Measurements from ENCODE around the gene RAB2B. TPM values are rescaled to one million over a fixed set of nuclear protein-coding genes. Genes with fewer than 3 reads are reported as not detected.

The RAB2B gene
- total RNA-seq, 4 donors from 2014 or later = 11.3 to 19.9 (median 15.4) TPM

DNA sequence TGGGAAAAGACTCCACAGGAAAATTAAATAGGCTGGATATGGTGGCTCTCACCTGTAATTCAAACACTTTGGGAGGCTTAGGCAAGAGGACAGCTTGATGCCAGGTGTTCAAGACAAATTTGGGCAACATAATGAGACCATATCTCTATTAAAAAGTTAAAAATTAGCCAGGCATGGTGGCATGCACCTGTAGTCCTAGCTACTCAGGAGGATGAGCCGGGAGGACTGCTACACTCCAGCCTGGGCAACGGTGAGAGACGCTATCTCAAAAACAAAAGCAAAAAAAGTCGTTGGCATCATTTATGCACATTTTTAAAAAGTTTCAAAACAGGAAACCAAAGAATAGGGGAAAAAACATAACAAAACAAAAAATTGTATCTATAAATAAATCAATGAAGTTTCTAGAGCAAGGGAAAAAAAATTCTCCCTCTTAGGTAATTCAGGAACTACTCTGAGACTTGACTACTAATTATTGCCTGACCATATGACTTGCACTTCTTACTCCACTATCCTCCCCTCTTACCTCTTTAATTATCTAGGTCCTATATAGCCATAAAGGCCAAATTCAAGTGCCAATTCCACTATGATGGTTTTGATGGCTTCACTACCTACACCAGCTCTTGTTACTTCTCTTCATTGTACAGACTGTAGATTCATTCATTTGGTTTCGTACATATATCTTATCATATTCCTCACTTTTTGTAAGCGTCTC lies 32.8 kb upstream of the RAB2B start:
- DNase-seq (ENCODE audit: low spot score in 2 of 2) = no peak
- TF ChIP-seq POLR2A (IDR thresholded peaks at IDR 0.05) (no peak), CTCF (IDR thresholded peaks at IDR 0.05) (no peak)
- H3K4me3 ChIP-seq (ENCODE audit: low read depth, poor library complexity, severe bottlenecking) = no peak overlapping the region
- 84 to 89% methylated on average over 6 of the region's 6 CpGs for WGBS, 2 donors
- intact Hi-C loops (cut with DNase I; ENCODE audit: low total_unique reads) = loop anchor here (10.0 kb wide), 1 partner anchor 45 kb away; no protein-coding TSS in a partner anchor

- intact Hi-C loops (cut with DNase I; ENCODE audit: low total_unique reads) = loop anchor here (10.0 kb wide), 1 partner anchor 48 kb away; no protein-coding TSS in a partner anchor
- no peak for TF ChIP-seq POLR2A (IDR thresholded peaks at IDR 0.05)
- TF ChIP-seq CTCF (IDR thresholded peaks at IDR 0.05) = no peak
- DNase-seq (ENCODE audit: low spot score in 2 of 2) = no peak
- no peak overlapping the region for H3K4me3 ChIP-seq (ENCODE audit: low read depth, poor library complexity, severe bottlenecking)
- WGBS, 2 donors = 84 to 91% methylated on average over 2 of the region's 2 CpGs
These were observed 29.8 kb upstream of the RAB2B start for GRCh38 chr14:21506557-21506956.

GRCh38 chr14:21505012-21505553 lies 28.3 kb upstream of the RAB2B start:
- intact Hi-C loops (cut with DNase I; ENCODE audit: low total_unique reads) = loop anchor here (10.0 kb wide), 1 partner anchor 50 kb away; no protein-coding TSS in a partner anchor
- DNase-seq (ENCODE audit: low spot score in 2 of 2) = no peak
- TF ChIP-seq POLR2A (IDR thresholded peaks at IDR 0.05) = no peak
- TF ChIP-seq CTCF (IDR thresholded peaks at IDR 0.05) = no peak
- H3K4me3 ChIP-seq (ENCODE audit: low read depth, poor library complexity, severe bottlenecking) = no peak overlapping the region

GRCh38 chr14:21503376-21503775 lies 26.6 kb upstream of the RAB2B start:
- no peak for DNase-seq (ENCODE audit: low spot score in 2 of 2)
- no peak overlapping the region for H3K4me3 ChIP-seq (ENCODE audit: low read depth, poor library complexity, severe bottlenecking)
- 89 to 95% methylated on average over 3 to 4 of the region's 4 CpGs for WGBS, 2 donors
- TF ChIP-seq POLR2A (IDR thresholded peaks at IDR 0.05) (no peak), CTCF (IDR thresholded peaks at IDR 0.05) (no peak)
- intact Hi-C loops (cut with DNase I; ENCODE audit: low total_unique reads) = loop anchor here (10.0 kb wide), 1 partner anchor 51 kb away; no protein-coding TSS in a partner anchor

DNA sequence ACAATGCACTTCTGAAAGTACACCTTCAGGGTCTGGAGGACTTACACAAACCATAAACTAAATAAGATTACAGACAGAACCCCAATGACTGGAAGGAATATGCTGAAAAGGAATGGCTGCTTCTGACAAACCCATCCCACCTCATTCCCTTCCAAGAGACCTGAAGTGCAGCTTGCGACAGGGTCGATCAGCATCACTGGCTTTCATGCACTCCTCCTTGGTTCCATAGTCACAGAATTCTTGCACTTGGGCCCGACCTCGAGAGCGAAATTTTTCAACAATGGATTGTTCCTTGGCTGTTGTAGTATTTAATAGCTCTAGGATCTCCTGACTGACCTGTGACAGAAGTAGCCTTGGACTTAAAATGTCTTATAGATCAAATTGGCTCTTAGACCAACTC lies 24.8 kb upstream of the RAB2B start:
- 89 to 91% methylated on average over 5 of the region's 5 CpGs for WGBS, 2 donors
- DNase-seq (ENCODE audit: low spot score in 2 of 2) = no peak
- no peak for TF ChIP-seq POLR2A (IDR thresholded peaks at IDR 0.05)
- TF ChIP-seq CTCF (IDR thresholded peaks at IDR 0.05) = no peak

More for the DNA sequence above, 24.8 kb upstream of the RAB2B start:
- intact Hi-C loops (cut with DNase I; ENCODE audit: low total_unique reads) = loop anchor here (10.0 kb wide), 1 partner anchor 53 kb away; no protein-coding TSS in a partner anchor
- H3K4me3 ChIP-seq (ENCODE audit: low read depth, poor library complexity, severe bottlenecking) = no peak overlapping the region

Measured in lower leg skin (tissue), 4 donors.